Measurements from ENCODE around the gene CXCL8.

DNA sequence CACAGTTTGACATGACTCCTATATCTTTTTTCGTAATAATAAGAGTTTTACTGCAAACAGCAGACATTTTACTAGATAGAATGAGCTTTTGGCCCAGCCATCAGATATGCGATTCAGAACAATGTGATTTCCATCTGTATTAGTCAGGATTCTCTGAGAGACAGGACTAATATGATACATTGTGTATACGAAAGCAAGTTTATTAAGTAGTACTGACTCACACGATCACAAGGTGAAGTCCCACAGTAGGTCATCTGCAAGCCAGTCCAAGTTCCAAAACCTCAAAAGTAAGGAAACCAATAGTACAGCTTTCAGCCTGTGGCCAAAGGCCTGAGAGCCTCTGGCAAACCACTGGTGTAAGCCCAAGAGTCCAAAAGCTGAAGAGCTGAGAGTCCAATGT, 24.1 kb downstream of the CXCL8 start:
- TF ChIP-seq, protein P1, sequence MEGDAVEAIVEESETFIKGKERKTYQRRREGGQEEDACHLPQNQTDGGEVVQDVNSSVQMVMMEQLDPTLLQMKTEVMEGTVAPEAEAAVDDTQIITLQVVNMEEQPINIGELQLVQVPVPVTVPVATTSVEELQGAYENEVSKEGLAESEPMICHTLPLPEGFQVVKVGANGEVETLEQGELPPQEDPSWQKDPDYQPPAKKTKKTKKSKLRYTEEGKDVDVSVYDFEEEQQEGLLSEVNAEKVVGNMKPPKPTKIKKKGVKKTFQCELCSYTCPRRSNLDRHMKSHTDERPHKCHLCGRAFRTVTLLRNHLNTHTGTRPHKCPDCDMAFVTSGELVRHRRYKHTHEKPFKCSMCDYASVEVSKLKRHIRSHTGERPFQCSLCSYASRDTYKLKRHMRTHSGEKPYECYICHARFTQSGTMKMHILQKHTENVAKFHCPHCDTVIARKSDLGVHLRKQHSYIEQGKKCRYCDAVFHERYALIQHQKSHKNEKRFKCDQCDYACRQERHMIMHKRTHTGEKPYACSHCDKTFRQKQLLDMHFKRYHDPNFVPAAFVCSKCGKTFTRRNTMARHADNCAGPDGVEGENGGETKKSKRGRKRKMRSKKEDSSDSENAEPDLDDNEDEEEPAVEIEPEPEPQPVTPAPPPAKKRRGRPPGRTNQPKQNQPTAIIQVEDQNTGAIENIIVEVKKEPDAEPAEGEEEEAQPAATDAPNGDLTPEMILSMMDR (IDR thresholded peaks at IDR 0.05): no peak
- TF ChIP-seq POLR2A (IDR thresholded peaks at IDR 0.05): no peak
